Nucleus accumbens (tissue), 56 donors: ENCODE measurements around the gene PPP1R15B.
A peak's percentile ranks its signal among the peaks of the same experiment; 100 is the strongest.

Experiments
- DNase-seq, 56 donors: peaks; one replicate each; lab custom pipeline; 2025; lab: John Stamatoyannopoulos, UW

The PPP1R15B gene

GRCh38 chr1:204445860-204446412 lies 34.3 kb upstream of the PPP1R15B start:
- DNase-seq = peak in 9 of 56 donors; percentile 15 to 58 (median 26)

- peak in 8 of 56 donors; percentile 16 to 57 (median 32) for DNase-seq
These were observed 32.4 kb upstream of the PPP1R15B start for GRCh38 chr1:204443871-204444581.

GRCh38 chr1:204443260-204443619 lies 31.6 kb upstream of the PPP1R15B start:
- DNase-seq = no peak

- DNase-seq = no peak
These were observed 31.0 kb upstream of the PPP1R15B start for GRCh38 chr1:204442376-204443259.

- DNase-seq = no peak
These were observed 29.9 kb upstream of the PPP1R15B start for GRCh38 chr1:204441558-204441957.

GRCh38 chr1:204439621-204440375 lies 28.2 kb upstream of the PPP1R15B start:
- DNase-seq = no peak

GRCh38 chr1:204438628-204439027 lies 27.0 kb upstream of the PPP1R15B start:
- DNase-seq = no peak

- DNase-seq = no peak
These were observed 26.4 kb upstream of the PPP1R15B start for GRCh38 chr1:204437796-204438570.

GRCh38 chr1:204435872-204436271 lies 24.3 kb upstream of the PPP1R15B start:
- no peak for DNase-seq

GRCh38 chr1:204435381-204435831 lies 23.8 kb upstream of the PPP1R15B start:
- no peak for DNase-seq

- DNase-seq = no peak
These were observed 22.6 kb upstream of the PPP1R15B start for GRCh38 chr1:204434116-204434755.

- DNase-seq = no peak
These were observed 21.1 kb upstream of the PPP1R15B start for GRCh38 chr1:204432708-204433107.

GRCh38 chr1:204431310-204432184 lies 19.9 kb upstream of the PPP1R15B start:
- peak in 49 of 56 donors; percentile 11 to 89 (median 52) for DNase-seq

GRCh38 chr1:204429746-204430145 lies 18.1 kb upstream of the PPP1R15B start:
- DNase-seq = no peak

GRCh38 chr1:204426971-204427701 lies 15.5 kb upstream of the PPP1R15B start:
- no peak for DNase-seq

- DNase-seq = no peak
These were observed 14.9 kb upstream of the PPP1R15B start for GRCh38 chr1:204426474-204426873.

GRCh38 chr1:204426035-204426436 lies 14.4 kb upstream of the PPP1R15B start:
- no peak for DNase-seq

GRCh38 chr1:204424621-204425020 lies 13.0 kb upstream of the PPP1R15B start:
- no peak for DNase-seq
